Measurements from ENCODE around the gene CHST2. TPM values are rescaled to one million over a fixed set of nuclear protein-coding genes. Genes with fewer than 3 reads are reported as not detected.

CHST2 gene
- total and polyA plus RNA-seq, 2 donors (not counting 3 experiments of a cell fraction or from before 2014, with no cell fraction given) = 4.3 to 6.5 TPM

GRCh38 chr3:143105170-143105569, 14.4 kb upstream of the CHST2 start:
- ChIA-PET POLR2A (interaction anchor here (0.6 kb wide), 1 partner anchor 352 kb away, joined by 3 read pairs; no protein-coding TSS in a partner anchor), CTCF (no interaction called here)

More at GRCh38 chr3:143105170-143105569, 14.4 kb upstream of the CHST2 start:
- no peak overlapping the region for H3K4me2 ChIP-seq (ENCODE audit: insufficient read depth, low read length)
- no peak for DNase-seq (ENCODE audit: low read depth, low spot score)
- H3K4me3 ChIP-seq (replicated peaks in 1 of 3; ENCODE audit: insufficient read depth in 1 of 3, low read depth in 1 of 3, low read length in 3 of 3) = no peak overlapping the region
- no TSS peak for BruUV-seq (replicated peaks)
- TF ChIP-seq MYC (IDR thresholded peaks at IDR 0.05; ENCODE audit: low read depth, low read length) = no peak
- no peak for TF ChIP-seq POLR2AphosphoS5 (IDR thresholded peaks at IDR 0.05; ENCODE audit: insufficient read depth, low read depth, low read length)
- TF ChIP-seq MAX (IDR thresholded peaks at IDR 0.05; ENCODE audit: insufficient read depth, insufficient read length) = no peak
- no peak for TF ChIP-seq EZH2 (IDR thresholded peaks at IDR 0.05; ENCODE audit: borderline replicate concordance, low read depth, low read length, severe bottlenecking)
- TF ChIP-seq CTCF (IDR thresholded peaks at IDR 0.05; ENCODE audit: extremely low read depth in 1 of 2, insufficient read depth in 1 of 2, low read depth in 1 of 2, low read length in 2 of 2) = no peak
- no peak for TF ChIP-seq POLR2A (IDR thresholded peaks at IDR 0.05; ENCODE audit: low read depth, low read length)
- TF ChIP-seq FOS (IDR thresholded peaks at IDR 0.05; ENCODE audit: borderline replicate concordance, insufficient read depth, low read length) = no peak
- H3K36me3 ChIP-seq (ENCODE audit: control insufficient read depth in 2 of 2, extremely low read depth in 1 of 2, insufficient read depth in 2 of 2, low read length in 2 of 2) = no peaks in the 10 kb centered on the region
- H4K20me1 ChIP-seq (replicated peaks; ENCODE audit: control insufficient read depth, extremely low read depth, insufficient read depth, low read length) = no peaks in the 10 kb centered on the region
- dilution Hi-C loops (cut with MboI; ENCODE audit: extremely low pct_ligation_motif_present, low sequenced_read_pairs) (no loop called here), intact Hi-C loops (cut with micrococcal nuclease) (no loop called here)
- no peak for FAIRE-seq
- H3K9ac ChIP-seq (replicated peaks; ENCODE audit: extremely low read depth, insufficient read depth, low read length) = no peak overlapping the region
- no peak overlapping the region for H2AFZ ChIP-seq (ENCODE audit: low read depth, low read length)
- peaks cover 0 to 2% of the 10 kb centered on the region in 2 experiments for H3K27me3 ChIP-seq (ENCODE audit: control insufficient read depth in 2 of 2, insufficient read depth in 2 of 2, low read length in 2 of 2)
- H3K4me1 ChIP-seq (ENCODE audit: control insufficient read depth, extremely low read depth, insufficient read depth, low read length) = no peaks in the 10 kb centered on the region
- H3K9me3 ChIP-seq (replicated peaks; ENCODE audit: control insufficient read depth, insufficient read depth, low read length) = no peaks in the 10 kb centered on the region
- no peak overlapping the region for H3K27ac ChIP-seq (ENCODE audit: insufficient read depth, low read depth, low read length)
- no peaks in the 10 kb centered on the region for H3K79me2 ChIP-seq (ENCODE audit: control insufficient read depth, insufficient read depth, low read length)
- peaks cover 2% of the 10 kb centered on the region for H3K9me1 ChIP-seq (replicated peaks; ENCODE audit: control insufficient read depth, extremely low read depth, insufficient read depth, low read length)

Measured in endothelial cell of umbilical vein (primary cell).